Measurements from ENCODE around the gene MCIDAS.

DNA sequence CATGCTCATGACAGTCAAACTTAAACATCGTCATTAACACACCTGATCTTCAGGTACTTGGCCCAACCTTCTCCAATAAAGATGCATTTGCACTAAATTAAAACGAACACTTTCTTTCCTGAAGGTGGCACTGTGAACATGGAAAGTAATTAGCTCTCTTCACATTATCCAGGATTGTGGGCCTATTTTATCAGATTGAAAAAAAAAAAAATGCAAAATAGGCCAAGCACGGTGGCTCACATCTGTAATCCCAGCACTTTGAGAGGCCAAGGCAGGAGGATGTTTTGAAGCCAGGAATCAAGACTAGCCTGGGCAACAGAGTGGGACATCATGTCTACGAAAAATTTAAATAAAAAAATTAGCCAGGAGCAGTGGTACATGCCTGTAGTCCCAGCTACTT is 39.7 kb downstream of the MCIDAS start:
- TF ChIP-seq, protein P1, sequence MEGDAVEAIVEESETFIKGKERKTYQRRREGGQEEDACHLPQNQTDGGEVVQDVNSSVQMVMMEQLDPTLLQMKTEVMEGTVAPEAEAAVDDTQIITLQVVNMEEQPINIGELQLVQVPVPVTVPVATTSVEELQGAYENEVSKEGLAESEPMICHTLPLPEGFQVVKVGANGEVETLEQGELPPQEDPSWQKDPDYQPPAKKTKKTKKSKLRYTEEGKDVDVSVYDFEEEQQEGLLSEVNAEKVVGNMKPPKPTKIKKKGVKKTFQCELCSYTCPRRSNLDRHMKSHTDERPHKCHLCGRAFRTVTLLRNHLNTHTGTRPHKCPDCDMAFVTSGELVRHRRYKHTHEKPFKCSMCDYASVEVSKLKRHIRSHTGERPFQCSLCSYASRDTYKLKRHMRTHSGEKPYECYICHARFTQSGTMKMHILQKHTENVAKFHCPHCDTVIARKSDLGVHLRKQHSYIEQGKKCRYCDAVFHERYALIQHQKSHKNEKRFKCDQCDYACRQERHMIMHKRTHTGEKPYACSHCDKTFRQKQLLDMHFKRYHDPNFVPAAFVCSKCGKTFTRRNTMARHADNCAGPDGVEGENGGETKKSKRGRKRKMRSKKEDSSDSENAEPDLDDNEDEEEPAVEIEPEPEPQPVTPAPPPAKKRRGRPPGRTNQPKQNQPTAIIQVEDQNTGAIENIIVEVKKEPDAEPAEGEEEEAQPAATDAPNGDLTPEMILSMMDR (IDR thresholded peaks at IDR 0.05; ENCODE audit: low read depth, low read length) = peak; percentile 43
- no peak for TF ChIP-seq EZH2phosphoT487 (IDR thresholded peaks at IDR 0.05; ENCODE audit: low read depth)
